ENCODE measurements around the gene MIPOL1. TPM values are rescaled to one million over a fixed set of nuclear protein-coding genes. Genes with fewer than 3 reads are reported as not detected.

Gene MIPOL1
- total RNA-seq, 1 experiment from 2014 or later = 18.7 TPM

DNA sequence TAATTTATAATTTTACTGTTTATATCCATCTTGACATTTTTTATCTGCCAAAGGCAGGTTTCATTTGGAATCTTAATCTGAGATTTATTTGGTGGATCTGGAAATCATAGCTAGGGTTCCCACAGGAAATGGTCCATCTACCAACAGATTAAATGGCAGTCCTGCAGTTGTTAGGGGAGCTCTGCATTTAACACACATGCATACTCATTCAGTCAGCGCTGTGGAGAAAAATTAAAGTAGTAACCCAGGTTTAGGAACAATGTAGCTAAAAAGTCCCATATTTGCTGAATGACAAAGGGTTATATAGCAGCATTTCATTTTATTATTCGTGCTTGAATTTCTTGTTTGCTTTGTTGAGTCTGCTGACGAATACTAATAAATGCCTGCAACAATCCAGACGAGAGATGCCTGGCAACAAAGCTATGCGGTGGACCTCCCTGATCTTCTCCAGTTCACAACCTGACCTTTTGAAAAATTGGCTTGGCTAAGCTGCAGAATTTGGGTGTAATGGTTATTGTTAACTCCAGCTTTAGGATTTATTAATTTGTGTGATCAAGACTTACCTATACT, 59.8 kb downstream of the MIPOL1 start:
- Mint-ChIP-seq H3K4me1 (ENCODE audit: low read depth, unreplicated experiment) (peaks cover 14% of the 10 kb centered on the region), H3K4me3 (ENCODE audit: unreplicated experiment) (no peak overlapping the region), H3K27me3 (ENCODE audit: insufficient read depth, unreplicated experiment) (no peaks in the 10 kb centered on the region), H3K9me3 (ENCODE audit: unreplicated experiment) (no peaks in the 10 kb centered on the region), H3K36me3 (ENCODE audit: insufficient read depth, unreplicated experiment) (peaks cover 5% of the 10 kb centered on the region), H3K27ac (ENCODE audit: unreplicated experiment) (no peak overlapping the region)
- intact Hi-C loops (cut with micrococcal nuclease; ENCODE audit: unreplicated experiment) = no loop called here
- H3K36me3 ChIP-seq (ENCODE audit: control insufficient read depth, insufficient read depth, low read length) = no peaks in the 10 kb centered on the region
- TF ChIP-seq, protein P1, sequence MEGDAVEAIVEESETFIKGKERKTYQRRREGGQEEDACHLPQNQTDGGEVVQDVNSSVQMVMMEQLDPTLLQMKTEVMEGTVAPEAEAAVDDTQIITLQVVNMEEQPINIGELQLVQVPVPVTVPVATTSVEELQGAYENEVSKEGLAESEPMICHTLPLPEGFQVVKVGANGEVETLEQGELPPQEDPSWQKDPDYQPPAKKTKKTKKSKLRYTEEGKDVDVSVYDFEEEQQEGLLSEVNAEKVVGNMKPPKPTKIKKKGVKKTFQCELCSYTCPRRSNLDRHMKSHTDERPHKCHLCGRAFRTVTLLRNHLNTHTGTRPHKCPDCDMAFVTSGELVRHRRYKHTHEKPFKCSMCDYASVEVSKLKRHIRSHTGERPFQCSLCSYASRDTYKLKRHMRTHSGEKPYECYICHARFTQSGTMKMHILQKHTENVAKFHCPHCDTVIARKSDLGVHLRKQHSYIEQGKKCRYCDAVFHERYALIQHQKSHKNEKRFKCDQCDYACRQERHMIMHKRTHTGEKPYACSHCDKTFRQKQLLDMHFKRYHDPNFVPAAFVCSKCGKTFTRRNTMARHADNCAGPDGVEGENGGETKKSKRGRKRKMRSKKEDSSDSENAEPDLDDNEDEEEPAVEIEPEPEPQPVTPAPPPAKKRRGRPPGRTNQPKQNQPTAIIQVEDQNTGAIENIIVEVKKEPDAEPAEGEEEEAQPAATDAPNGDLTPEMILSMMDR (IDR thresholded peaks at IDR 0.05; ENCODE audit: insufficient read depth in 1 of 2, low read depth in 1 of 2, low read length in 1 of 2, severe bottlenecking in 1 of 2, unreplicated experiment in 1 of 2) = no peak
- no peak for DNase-seq
- H3K4me3 ChIP-seq (ENCODE audit: low read depth, low read length) = no peak overlapping the region
- POLR2A ChIA-PET = no interaction called here
- CTCF ChIA-PET = no interaction called here
- H3K4me1 ChIP-seq = peaks cover 18% of the 10 kb centered on the region
- no peaks in the 10 kb centered on the region for H3K27me3 ChIP-seq (replicated peaks; ENCODE audit: control insufficient read depth, insufficient read depth, low read length)
- no peaks in the 10 kb centered on the region for H3K9me3 ChIP-seq
- no TSS peak for BruUV-seq (replicated peaks)

DNA sequence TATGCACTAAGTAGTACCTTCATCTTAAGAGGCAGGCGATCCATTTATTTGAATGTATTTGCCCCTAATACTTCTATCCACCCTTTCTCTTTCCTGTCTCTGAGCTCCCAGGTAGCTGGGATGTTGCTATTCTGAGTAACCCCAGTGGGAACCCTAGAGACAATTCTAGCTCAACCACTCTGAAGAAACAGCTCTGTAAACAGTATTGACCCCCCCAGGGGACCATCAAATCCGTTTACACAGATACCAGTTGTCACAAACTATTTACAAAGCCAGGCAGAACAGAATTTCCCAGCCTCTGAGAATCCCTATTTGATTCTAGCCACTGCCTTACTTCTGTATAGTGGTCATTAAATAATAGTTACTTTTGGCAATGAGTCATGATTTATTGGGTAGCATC, 64.9 kb downstream of the MIPOL1 start:
- Mint-ChIP-seq H3K27ac (ENCODE audit: unreplicated experiment) (no peak overlapping the region), H3K9me3 (ENCODE audit: unreplicated experiment) (peaks cover 10% of the 10 kb centered on the region), H3K4me3 (ENCODE audit: unreplicated experiment) (no peak overlapping the region), H3K27me3 (ENCODE audit: insufficient read depth, unreplicated experiment) (no peaks in the 10 kb centered on the region), H3K36me3 (ENCODE audit: insufficient read depth, unreplicated experiment) (peaks cover 6% of the 10 kb centered on the region), H3K4me1 (ENCODE audit: low read depth, unreplicated experiment) (peaks cover 9% of the 10 kb centered on the region)
- TF ChIP-seq, protein P1 (IDR thresholded peaks at IDR 0.05; ENCODE audit: insufficient read depth in 1 of 2, low read depth in 1 of 2, low read length in 1 of 2, severe bottlenecking in 1 of 2, unreplicated experiment in 1 of 2) = no peak
- H3K4me1 ChIP-seq = no peaks in the 10 kb centered on the region
- H3K4me3 ChIP-seq (ENCODE audit: low read depth, low read length) = no peak overlapping the region
- H3K27me3 ChIP-seq (replicated peaks; ENCODE audit: control insufficient read depth, insufficient read depth, low read length) = no peaks in the 10 kb centered on the region
- ChIA-PET CTCF (no interaction called here), POLR2A (no interaction called here)
- H3K9me3 ChIP-seq = no peaks in the 10 kb centered on the region
- BruUV-seq (replicated peaks) = no TSS peak
- H3K36me3 ChIP-seq (ENCODE audit: control insufficient read depth, insufficient read depth, low read length) = no peaks in the 10 kb centered on the region
- no peak for DNase-seq
- intact Hi-C loops (cut with micrococcal nuclease; ENCODE audit: unreplicated experiment) = no loop called here

DNA sequence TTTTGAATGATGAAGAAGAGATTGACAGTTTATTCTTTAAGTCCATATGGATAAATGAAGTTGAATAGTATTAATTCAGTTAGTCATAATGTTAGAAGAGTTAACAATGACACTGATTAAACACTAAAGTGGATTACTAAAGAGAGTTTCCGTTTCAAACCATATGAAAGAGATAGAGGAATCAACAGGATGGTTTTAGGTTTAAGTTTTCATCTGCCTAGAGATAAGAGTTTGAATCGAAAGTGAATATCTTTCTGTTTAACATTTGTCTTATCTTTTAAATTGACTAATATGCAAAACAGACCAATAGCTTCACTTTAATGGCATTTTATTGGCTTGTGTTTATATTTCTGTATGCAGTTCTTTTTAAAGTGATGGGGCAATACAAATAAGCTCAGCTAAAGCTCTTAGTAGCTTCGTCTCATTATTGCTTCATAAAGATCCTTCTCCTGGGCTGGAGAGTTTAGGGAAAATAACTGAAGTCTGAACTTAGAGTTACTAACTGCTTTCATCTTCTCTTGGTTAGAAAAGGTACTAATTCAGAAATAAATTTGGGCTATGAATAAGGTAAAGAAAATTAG, 66.0 kb downstream of the MIPOL1 start:
- no peaks in the 10 kb centered on the region for H3K4me1 ChIP-seq
- H3K36me3 ChIP-seq (ENCODE audit: control insufficient read depth, insufficient read depth, low read length) = no peaks in the 10 kb centered on the region
- H3K9me3 Mint-ChIP-seq (ENCODE audit: unreplicated experiment) = peaks cover 10% of the 10 kb centered on the region
- no peak overlapping the region for H3K4me3 Mint-ChIP-seq (ENCODE audit: unreplicated experiment)
- POLR2A ChIA-PET = no interaction called here
- no peaks in the 10 kb centered on the region for H3K27me3 Mint-ChIP-seq (ENCODE audit: insufficient read depth, unreplicated experiment)
- CTCF ChIA-PET = interaction anchor here (0.5 kb wide), 1 partner anchor 322 kb away, joined by 3 read pairs; no protein-coding TSS in a partner anchor
- no peaks in the 10 kb centered on the region for H3K9me3 ChIP-seq
- TF ChIP-seq, protein P1 (IDR thresholded peaks at IDR 0.05; ENCODE audit: insufficient read depth in 1 of 2, low read depth in 1 of 2, low read length in 1 of 2, severe bottlenecking in 1 of 2, unreplicated experiment in 1 of 2) = no peak
- H3K36me3 Mint-ChIP-seq (ENCODE audit: insufficient read depth, unreplicated experiment) = peaks cover 6% of the 10 kb centered on the region
- peaks cover 9% of the 10 kb centered on the region for H3K4me1 Mint-ChIP-seq (ENCODE audit: low read depth, unreplicated experiment)
- intact Hi-C loops (cut with micrococcal nuclease; ENCODE audit: unreplicated experiment) = no loop called here
- H3K27ac Mint-ChIP-seq (ENCODE audit: unreplicated experiment) = no peak overlapping the region
- BruUV-seq (replicated peaks) = no TSS peak
- no peak overlapping the region for H3K4me3 ChIP-seq (ENCODE audit: low read depth, low read length)
- DNase-seq = no peak
- no peaks in the 10 kb centered on the region for H3K27me3 ChIP-seq (replicated peaks; ENCODE audit: control insufficient read depth, insufficient read depth, low read length)
